Activated CD4-positive, CD25-positive, alpha-beta regulatory T cell (primary cell): ENCODE measurements around the gene XYLT2.
A peak's percentile ranks its signal among the peaks of the same experiment; 100 is the strongest.

ENCODE experiments used
- DNase-seq, 4 experiments: peaks; one replicate each; lab custom pipeline; 2025; lab: John Stamatoyannopoulos, UW

The XYLT2 gene

GRCh38 chr17:50363217-50364060 lies 17.5 kb downstream of the XYLT2 start:
- DNase-seq: no peak

DNA sequence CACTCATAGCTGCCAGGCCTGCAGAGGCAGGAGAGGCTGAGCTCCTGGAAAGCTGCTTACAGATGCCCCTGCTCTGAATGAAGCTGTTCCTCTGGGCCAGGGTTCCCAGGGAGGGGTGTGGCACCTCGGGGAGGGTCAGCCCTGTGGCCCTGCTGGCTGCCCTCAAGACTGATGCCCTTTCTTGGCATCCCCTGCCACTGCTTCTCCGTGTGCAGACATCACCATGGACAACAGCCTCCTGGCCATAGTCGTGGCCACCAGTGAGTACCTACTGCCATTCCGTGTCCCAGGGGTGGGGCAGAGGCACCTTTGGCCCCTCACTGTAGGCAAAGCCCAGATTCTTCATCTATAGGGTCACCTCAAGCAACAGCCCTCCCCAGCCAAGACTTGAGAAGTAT lies 18.1 kb downstream of the XYLT2 start:
- no peak for DNase-seq

DNA sequence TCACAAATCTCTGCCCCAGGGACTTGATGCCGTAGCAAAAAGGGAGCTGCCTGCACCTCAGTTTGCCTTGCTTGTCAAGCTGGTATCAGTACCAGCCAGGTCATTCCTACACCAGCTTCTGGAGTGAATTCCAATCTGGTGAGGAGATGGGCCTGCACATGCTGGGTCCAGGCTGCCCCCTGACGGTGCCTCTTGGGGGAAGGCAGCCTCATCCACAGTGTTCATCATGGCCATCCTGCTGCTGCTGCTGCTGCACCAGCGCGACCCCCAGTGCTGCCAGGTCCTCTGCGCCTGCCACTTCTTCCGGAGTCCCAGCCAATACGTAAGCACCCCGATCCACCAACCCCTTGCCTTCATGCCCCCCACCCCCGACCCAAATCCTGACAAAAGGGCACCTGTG lies 18.8 kb downstream of the XYLT2 start:
- no peak for DNase-seq

- DNase-seq: no peak
Measured at GRCh38 chr17:50365165-50365564, 19.2 kb downstream of the XYLT2 start.

DNA sequence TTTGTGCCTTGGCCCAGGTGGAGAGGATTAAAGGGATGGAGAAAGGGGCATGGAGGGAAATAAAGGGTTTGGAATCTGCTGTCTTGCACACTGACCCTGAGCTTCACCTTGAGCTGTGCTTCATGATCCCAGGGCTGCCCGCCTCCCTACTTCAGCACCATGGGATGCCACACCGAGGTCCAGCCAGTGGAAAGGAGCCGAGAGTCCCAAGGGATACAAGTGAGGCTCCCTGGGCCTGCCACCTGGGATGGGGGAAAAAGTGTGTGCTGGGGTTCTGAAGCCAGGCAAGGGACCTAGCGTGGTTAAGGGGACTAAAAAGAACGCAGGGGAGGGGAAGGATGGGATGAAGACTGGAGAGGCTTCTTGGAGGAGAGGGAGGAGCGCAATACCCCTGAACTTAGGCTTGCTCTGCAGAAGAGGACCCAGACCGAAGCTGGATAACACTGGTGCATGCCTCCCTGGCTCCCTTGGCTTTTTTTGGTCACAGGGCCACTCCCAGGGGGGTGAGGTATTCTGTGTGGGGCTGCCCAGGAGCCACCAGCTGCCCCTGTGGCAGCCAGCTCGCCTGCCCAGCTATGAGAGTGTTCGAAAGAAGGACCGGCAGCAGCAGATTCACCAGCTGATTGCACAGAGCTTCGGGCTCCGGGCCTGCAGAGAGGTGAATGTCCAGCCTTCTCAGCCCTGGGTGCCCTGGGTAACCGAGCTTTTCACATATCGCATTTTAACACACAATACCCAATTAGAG lies 19.9 kb downstream of the XYLT2 start:
- DNase-seq: no peak

GRCh38 chr17:50367401-50367800 lies 21.5 kb downstream of the XYLT2 start:
- DNase-seq: no peak

DNA sequence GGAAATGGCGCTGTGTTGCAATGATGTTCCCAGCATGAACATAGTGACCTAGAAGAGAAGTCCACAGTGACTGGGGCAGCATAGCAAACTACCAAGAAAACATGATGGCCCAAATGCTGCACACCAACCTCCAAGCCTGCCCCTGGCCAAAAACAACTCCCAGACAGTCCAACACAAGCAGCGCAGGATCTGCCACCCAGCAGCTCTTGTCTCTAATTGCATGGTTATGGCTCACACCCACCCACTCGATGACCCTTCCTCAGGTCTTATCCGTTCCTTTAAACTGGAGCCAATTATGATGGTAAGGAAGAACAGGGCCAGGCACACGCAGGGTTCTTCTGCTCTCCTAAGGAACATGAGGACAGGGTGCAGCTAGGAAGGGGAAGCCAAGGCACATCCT lies 24.1 kb downstream of the XYLT2 start:
- no peak for DNase-seq

- no peak for DNase-seq
Measured at GRCh38 chr17:50371526-50371925, 25.6 kb downstream of the XYLT2 start.

DNA sequence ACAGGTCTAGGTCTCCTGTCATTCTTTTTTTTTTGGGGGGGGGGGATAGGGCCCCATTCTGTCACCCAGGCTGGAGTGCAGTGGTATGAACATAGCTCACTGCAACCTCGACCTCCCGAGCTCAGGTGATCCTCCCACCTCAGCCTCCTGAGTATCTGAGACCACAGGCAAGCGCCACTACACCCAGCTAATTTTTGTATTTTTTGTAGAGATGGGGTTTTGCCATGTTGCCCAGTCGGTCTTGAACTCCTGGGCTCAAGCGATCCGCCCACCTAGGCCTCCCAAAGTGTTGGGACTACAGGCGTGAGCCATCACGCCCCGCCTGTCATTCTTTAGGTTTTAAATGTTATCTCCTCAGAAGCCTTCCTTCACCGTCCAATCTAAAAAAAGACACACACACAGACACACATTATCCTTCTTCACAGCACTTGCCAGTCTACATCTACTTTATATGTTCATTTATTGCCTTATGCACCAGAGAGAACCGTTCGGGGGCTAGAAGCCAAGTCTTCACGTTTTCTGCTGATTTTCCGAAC lies 26.4 kb downstream of the XYLT2 start:
- DNase-seq: no peak

GRCh38 chr17:50372758-50373556 lies 27.0 kb downstream of the XYLT2 start, which contains the start of the genes EME1 and MRPL27:
Gene EME1 (plus strand): TSS chr17:50373229. CDS start chr17:50375209, 1,980 bp downstream.
Gene MRPL27 (minus strand): TSS chr17:50373184. CDS start chr17:50373170, 14 bp downstream.
- DNase-seq: peak; percentile 61 to 77 (median 75)

GRCh38 chr17:50373705-50374104 lies 27.8 kb downstream of the XYLT2 start:
- DNase-seq: no peak

DNA sequence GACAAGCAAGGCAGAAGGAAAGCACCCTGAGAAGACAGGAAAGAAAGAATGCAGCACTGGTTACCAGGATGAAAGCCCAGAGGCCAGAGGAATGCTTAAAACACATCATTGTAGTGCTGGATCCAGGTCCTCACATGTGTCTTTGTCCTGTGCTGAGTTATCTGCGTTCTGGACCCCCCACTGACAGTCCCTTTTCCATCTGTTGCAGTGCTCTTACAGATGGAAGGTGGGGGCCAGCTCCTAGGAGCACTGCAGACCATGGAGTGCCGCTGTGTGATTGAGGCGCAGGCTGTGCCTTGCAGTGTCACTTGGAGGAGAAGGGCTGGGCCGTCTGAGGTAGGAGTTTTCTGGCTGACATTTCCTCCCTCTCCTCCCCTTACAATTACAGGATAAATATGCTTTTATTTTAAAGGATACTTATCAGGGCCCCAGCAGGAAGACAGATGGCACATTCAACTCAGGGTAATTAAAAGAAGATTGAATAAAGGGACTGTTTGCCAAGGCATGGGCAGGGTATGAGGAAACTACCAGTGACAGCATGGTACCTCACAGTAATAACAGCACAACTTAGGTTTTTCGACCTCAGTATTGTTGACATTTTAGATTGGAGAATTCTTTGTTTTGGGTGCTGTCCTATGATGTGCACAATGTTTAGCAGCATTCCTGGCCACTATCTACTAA lies 30.1 kb downstream of the XYLT2 start:
- DNase-seq: no peak

DNA sequence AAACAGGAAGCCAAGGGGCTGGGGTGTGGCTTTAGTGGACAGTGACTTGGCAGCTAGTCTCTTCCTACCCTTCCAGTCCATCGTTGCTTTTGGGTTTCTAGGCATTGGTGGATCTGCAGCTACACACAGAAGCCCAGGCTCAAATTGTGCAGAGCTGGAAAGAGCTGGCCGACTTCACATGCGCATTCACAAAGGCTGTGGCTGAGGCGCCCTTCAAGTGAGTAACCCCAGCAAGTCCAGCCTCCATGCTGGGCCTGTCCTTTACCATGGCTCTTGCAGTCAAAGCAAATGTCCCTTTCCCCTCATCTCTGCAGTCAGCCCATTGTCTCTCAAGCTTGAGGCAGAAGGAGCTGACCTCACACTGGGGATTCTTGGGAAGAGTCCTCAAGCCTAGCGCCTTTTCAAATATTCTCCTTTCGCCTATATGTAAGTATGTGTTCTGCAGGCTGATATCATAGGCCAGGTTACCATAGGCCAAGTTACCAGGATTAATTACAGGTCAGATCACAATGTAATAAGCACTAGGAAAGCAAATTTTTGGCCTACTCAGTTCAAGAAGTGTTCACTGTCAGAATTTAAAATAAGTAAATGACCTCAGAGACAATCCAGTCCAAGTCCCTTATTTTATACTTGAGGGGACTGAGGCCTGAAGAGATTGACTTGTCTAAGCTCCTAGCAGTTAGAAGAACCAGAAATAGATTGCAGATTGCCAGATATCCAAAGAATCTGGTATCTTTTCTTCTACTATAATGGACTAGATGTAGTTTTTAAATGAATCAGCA lies 33.6 kb downstream of the XYLT2 start:
- no peak for DNase-seq

- DNase-seq: no peak
Measured at GRCh38 chr17:50380369-50381259, 34.7 kb downstream of the XYLT2 start.

- DNase-seq: no peak
Measured at GRCh38 chr17:50381260-50381815, 35.4 kb downstream of the XYLT2 start.

DNA sequence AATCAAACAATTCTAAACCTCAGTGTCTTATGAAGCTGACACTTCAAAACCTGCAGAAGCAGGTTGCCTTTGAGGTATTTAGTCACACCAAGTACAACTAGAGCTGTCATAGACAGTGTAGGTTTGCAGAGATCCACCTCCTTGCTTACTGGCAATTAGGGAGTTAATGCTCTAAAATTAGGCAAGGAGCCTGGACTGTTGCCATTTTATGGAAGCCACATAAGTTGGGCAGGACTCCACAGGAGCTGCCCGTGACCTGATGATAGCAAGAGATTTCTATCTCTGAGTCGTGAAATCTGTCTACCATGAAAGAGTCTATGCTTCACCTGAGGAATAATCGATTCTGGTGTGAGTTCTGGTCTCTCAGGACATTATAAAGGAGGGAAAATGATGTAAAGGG lies 36.0 kb downstream of the XYLT2 start:
- no peak for DNase-seq

DNA sequence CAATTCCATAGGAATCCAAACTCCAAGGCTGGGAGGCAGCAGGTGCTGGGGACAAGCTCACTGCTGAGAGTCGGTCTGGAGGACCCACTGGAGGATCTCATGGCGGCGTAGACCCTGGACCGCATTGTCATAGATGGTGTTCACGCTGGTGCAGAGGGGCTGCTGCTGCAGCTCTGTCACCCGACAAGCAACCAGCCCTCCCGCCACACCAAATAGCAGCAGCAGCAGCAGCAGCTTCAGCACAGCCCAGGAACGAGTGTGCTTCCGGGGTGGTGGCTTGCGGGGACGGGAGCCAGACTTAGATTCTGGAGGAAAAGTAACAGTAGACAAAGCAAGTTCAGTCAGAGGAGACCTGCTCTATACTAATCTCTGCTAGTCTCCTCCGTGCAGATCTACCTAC lies 37.0 kb downstream of the XYLT2 start:
- DNase-seq: no peak

GRCh38 chr17:50386510-50386909 lies 40.6 kb downstream of the XYLT2 start:
- DNase-seq: no peak

DNA sequence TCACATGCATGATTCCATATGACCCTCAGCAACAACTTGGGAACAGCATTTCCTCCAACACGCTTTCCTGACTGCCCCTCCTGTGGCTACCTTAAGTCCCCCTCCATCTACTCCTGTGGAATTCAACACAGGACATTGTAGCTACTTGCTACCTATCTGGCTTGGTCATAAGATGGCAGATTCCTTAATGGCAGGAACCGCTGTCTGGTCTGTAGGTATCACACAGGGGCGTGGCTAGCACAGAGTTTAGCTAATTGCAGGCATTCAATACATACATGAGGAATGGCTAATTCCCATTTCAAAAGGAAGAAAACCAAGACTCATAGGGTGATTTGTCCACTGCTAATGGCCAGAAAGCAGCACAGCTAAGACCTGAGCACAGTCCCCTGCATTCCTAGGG lies 42.8 kb downstream of the XYLT2 start:
- no peak for DNase-seq
